D721Med (cell line): ENCODE data around the gene HMGCLL1.

Experiments
- DNase-seq: peaks from one replicate; pipeline ENCODE4 v3.0.0; 2011; ENCODE audit warnings: low spot score; ENCODE audit not compliant: insufficient read length
- FAIRE-seq: peaks from 2 replicates; lab custom pipeline; 2011; peaks lifted over from hg19 to GRCh38; lab: Jason Lieb, UNC
- CTCF ChIP-seq: IDR thresholded peaks from 2 replicates; pipeline ENCODE4 v1.5.1; 2012; ENCODE audit warnings: mild to moderate bottlenecking, control low read depth; ENCODE audit not compliant: insufficient read depth; ENCODE audit errors: missing control alignments

HMGCLL1 gene

GRCh38 chr6:55541024-55541423 lies 38.0 kb downstream of the HMGCLL1 start:
- no peak for TF ChIP-seq CTCF
- FAIRE-seq, result no peak
- no peak for DNase-seq

GRCh38 chr6:55536391-55536956 lies 42.5 kb downstream of the HMGCLL1 start:
- DNase-seq (no peak), FAIRE-seq (no peak)
- TF ChIP-seq CTCF, result no peak

DNA sequence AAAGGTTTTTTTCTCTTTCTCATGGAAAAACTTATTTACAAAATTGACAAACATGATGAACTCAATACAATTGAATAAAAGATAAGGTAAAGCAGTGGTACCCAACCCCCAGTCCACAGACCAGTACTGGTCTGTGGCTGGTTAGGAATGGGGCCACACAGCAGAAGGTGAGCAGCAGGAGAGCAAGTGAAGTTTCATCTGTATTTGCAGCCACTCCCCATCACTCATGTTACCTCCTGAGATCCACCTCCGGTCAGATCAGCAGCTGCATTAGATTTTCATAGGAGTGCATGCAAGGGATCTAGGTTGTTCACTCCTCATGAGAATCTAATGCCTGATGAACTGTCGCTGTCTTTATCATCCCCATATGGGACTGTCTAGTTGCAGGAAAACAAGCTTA lies 47.5 kb downstream of the HMGCLL1 start:
- DNase-seq (no peak), FAIRE-seq (no peak)
- no peak for TF ChIP-seq CTCF

GRCh38 chr6:55530931-55531330 lies 48.1 kb downstream of the HMGCLL1 start:
- TF ChIP-seq CTCF, result no peak
- no peak for DNase-seq
- FAIRE-seq, result no peak

DNA sequence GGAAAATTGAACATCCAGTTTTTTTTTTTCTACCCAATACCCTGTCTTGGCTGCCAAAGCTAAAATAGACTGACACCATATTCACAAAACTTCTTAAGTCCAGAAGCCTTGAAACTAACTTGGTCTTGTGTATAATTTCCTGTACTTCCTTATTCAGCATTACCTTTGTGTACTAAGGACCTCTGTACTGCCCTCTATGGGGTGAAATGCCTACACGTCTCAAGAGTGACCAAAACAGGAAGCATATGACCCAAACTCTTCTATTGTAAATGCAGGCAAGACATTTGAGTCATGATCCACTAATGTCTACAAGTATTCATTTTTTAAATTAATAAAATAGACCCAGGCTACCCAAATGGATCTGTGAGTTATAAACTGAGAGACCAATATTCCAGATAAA lies 50.4 kb downstream of the HMGCLL1 start:
- DNase-seq (no peak), FAIRE-seq (no peak)
- TF ChIP-seq CTCF, result peak; percentile 25

- FAIRE-seq (no peak), DNase-seq (no peak)
Observed at GRCh38 chr6:55524441-55524840, 54.6 kb downstream of the HMGCLL1 start.

More at GRCh38 chr6:55524441-55524840, 54.6 kb downstream of the HMGCLL1 start:
- TF ChIP-seq CTCF, result no peak
